ENCODE results near the gene PRKCE. TPM values are rescaled to one million over a fixed set of nuclear protein-coding genes. Genes with fewer than 3 reads are reported as not detected.

Gene PRKCE
- total and polyA plus RNA-seq, 2 experiments from 2014 or later: 0.94 to 1.2 TPM

DNA sequence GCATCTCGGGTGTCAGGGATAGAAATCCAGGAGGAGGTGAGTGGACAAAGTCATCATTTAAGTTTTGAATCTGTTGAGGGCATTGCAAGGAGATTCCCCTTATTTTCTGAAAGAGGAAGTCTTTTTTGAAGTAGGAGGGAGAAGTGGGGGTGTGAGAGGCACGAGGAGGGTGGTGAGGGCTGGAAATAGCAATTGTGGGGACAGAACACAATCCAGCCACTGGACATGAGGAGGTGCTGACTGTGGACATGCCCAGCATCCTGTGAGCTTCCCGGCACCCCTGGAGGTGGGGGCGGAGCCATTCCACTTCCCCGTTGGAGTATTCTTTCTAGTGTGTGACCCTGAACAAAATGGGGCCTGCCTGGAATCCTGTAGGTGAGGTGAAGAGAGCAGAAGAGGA, 335.0 kb downstream of the PRKCE start:
- Histone ChIP-seq H2AFZ (no peak overlapping the region), H3K4me1 (ENCODE audit: insufficient read depth) (no peaks in the 10 kb centered on the region), H3K4me2 (no peak overlapping the region), H3K79me2 (replicated peaks; ENCODE audit: insufficient read depth) (no peaks in the 10 kb centered on the region), H4K20me1 (replicated peaks; ENCODE audit: insufficient read depth) (no peaks in the 10 kb centered on the region), H3K9me2 (ENCODE audit: insufficient read depth) (no peaks in the 10 kb centered on the region), H3K27ac (ENCODE audit: low read depth) (no peak overlapping the region), H3K27me3 (ENCODE audit: insufficient read depth) (no peaks in the 10 kb centered on the region), H3K4me3 (no peak overlapping the region), H3F3A (replicated peaks; ENCODE audit: low read depth) (no peaks in the 10 kb centered on the region), H3K36me3 (ENCODE audit: insufficient read depth) (no peaks in the 10 kb centered on the region)
- no peak; the same call in 1 of the 3 replicates for ATAC-seq
- TF ChIP-seq POLR2AphosphoS5 (IDR thresholded peaks at IDR 0.05; ENCODE audit: low read depth): no peak
- TF ChIP-seq, protein P1, sequence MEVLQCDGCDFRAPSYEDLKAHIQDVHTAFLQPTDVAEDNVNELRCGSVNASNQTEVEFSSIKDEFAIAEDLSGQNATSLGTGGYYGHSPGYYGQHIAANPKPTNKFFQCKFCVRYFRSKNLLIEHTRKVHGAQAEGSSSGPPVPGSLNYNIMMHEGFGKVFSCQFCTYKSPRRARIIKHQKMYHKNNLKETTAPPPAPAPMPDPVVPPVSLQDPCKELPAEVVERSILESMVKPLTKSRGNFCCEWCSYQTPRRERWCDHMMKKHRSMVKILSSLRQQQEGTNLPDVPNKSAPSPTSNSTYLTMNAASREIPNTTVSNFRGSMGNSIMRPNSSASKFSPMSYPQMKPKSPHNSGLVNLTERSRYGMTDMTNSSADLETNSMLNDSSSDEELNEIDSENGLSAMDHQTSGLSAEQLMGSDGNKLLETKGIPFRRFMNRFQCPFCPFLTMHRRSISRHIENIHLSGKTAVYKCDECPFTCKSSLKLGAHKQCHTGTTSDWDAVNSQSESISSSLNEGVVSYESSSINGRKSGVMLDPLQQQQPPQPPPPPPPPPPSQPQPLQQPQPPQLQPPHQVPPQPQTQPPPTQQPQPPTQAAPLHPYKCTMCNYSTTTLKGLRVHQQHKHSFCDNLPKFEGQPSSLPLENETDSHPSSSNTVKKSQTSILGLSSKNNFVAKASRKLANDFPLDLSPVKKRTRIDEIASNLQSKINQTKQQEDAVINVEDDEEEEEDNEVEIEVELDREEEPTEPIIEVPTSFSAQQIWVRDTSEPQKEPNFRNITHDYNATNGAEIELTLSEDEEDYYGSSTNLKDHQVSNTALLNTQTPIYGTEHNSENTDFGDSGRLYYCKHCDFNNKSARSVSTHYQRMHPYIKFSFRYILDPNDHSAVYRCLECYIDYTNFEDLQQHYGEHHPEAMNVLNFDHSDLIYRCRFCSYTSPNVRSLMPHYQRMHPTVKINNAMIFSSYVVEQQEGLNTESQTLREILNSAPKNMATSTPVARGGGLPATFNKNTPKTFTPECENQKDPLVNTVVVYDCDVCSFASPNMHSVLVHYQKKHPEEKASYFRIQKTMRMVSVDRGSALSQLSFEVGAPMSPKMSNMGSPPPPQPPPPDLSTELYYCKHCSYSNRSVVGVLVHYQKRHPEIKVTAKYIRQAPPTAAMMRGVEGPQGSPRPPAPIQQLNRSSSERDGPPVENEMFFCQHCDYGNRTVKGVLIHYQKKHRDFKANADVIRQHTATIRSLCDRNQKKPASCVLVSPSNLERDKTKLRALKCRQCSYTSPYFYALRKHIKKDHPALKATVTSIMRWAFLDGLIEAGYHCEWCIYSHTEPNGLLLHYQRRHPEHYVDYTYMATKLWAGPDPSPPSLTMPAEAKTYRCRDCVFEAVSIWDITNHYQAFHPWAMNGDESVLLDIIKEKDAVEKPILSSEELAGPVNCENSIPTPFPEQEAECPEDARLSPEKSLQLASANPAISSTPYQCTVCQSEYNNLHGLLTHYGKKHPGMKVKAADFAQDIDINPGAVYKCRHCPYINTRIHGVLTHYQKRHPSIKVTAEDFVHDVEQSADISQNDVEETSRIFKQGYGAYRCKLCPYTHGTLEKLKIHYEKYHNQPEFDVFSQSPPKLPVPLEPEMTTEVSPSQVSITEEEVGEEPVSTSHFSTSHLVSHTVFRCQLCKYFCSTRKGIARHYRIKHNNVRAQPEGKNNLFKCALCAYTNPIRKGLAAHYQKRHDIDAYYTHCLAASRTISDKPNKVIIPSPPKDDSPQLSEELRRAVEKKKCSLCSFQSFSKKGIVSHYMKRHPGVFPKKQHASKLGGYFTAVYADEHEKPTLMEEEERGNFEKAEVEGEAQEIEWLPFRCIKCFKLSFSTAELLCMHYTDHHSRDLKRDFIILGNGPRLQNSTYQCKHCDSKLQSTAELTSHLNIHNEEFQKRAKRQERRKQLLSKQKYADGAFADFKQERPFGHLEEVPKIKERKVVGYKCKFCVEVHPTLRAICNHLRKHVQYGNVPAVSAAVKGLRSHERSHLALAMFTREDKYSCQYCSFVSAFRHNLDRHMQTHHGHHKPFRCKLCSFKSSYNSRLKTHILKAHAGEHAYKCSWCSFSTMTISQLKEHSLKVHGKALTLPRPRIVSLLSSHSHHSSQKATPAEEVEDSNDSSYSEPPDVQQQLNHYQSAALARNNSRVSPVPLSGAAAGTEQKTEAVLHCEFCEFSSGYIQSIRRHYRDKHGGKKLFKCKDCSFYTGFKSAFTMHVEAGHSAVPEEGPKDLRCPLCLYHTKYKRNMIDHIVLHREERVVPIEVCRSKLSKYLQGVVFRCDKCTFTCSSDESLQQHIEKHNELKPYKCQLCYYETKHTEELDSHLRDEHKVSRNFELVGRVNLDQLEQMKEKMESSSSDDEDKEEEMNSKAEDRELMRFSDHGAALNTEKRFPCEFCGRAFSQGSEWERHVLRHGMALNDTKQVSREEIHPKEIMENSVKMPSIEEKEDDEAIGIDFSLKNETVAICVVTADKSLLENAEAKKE (CRISPR knock-in tag; IDR thresholded peaks at IDR 0.05): no peak
- TF ChIP-seq, protein P2, sequence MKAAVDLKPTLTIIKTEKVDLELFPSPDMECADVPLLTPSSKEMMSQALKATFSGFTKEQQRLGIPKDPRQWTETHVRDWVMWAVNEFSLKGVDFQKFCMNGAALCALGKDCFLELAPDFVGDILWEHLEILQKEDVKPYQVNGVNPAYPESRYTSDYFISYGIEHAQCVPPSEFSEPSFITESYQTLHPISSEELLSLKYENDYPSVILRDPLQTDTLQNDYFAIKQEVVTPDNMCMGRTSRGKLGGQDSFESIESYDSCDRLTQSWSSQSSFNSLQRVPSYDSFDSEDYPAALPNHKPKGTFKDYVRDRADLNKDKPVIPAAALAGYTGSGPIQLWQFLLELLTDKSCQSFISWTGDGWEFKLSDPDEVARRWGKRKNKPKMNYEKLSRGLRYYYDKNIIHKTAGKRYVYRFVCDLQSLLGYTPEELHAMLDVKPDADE (IDR thresholded peaks at IDR 0.05): no peak
- no peak overlapping the region; the same call in 1 of the 2 replicates for H3K27ac Mint-ChIP-seq
- DNase-seq (ENCODE audit: low spot score): no peak
- H3K36me3 Mint-ChIP-seq (ENCODE audit: low read depth): no peaks in the 10 kb centered on the region; the same call in 2 of the 3 replicates
- H3K4me3 Mint-ChIP-seq: no peak overlapping the region
- H3K4me1 Mint-ChIP-seq: peaks cover 15% of the 10 kb centered on the region; the same call in 2 of the 3 replicates
- peaks cover 2% of the 10 kb centered on the region for H3K27me3 Mint-ChIP-seq (ENCODE audit: insufficient read depth, low read depth, poor library complexity)
- H3K9me3 Mint-ChIP-seq: no peaks in the 10 kb centered on the region

DNA sequence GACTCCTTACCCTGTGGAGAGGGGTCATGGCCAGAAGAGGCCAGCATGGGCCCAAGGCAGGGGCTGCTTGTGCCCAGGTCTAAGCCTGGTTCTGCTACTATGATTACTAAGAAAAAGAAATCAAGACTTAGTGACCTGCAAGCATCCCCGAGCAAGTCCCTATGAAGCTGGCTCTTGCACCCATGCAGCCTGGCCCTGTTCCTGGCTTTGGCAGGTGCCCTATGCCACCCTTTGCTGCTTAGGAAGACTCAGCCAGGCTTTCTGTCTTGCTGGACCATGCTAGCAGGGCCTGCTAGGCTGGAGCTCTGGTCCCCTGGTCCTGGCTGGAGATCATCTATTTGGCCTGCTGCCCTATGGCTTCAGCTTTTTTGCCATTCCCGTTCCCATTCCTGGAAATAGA, 336.4 kb downstream of the PRKCE start:
- Mint-ChIP-seq H3K9me3 (no peaks in the 10 kb centered on the region), H3K36me3 (ENCODE audit: low read depth) (no peaks in the 10 kb centered on the region), H3K4me3 (no peak overlapping the region), H3K27ac (no peak overlapping the region), H3K27me3 (ENCODE audit: insufficient read depth, low read depth, poor library complexity) (peaks cover 2% of the 10 kb centered on the region), H3K4me1 (peaks cover 15% of the 10 kb centered on the region; the same call in 2 of the 3 replicates)
- H4K20me1 ChIP-seq (replicated peaks; ENCODE audit: insufficient read depth): no peaks in the 10 kb centered on the region
- no peak for DNase-seq (ENCODE audit: low spot score)
- no peak for ATAC-seq
- H3K27ac ChIP-seq (ENCODE audit: low read depth): no peak overlapping the region
- no peak overlapping the region for H3K4me3 ChIP-seq
- no peaks in the 10 kb centered on the region for H3K36me3 ChIP-seq (ENCODE audit: insufficient read depth)
- H2AFZ ChIP-seq: no peak overlapping the region
- no peak overlapping the region for H3K4me2 ChIP-seq
- no peaks in the 10 kb centered on the region for H3K4me1 ChIP-seq (ENCODE audit: insufficient read depth)
- no peaks in the 10 kb centered on the region for H3F3A ChIP-seq (replicated peaks; ENCODE audit: low read depth)
- H3K9me2 ChIP-seq (ENCODE audit: insufficient read depth): no peaks in the 10 kb centered on the region
- no peaks in the 10 kb centered on the region for H3K79me2 ChIP-seq (replicated peaks; ENCODE audit: insufficient read depth)
- H3K27me3 ChIP-seq (ENCODE audit: insufficient read depth): no peaks in the 10 kb centered on the region
- TF ChIP-seq ZNF331 (CRISPR knock-in tag; IDR thresholded peaks at IDR 0.05; ENCODE audit: low read depth): no peak
- no peak for TF ChIP-seq EZH2 (IDR thresholded peaks at IDR 0.05; ENCODE audit: low read depth, unreplicated experiment)
- no peak for TF ChIP-seq EZH2phosphoT487 (IDR thresholded peaks at IDR 0.05; ENCODE audit: unreplicated experiment)
- TF ChIP-seq, protein P3, sequence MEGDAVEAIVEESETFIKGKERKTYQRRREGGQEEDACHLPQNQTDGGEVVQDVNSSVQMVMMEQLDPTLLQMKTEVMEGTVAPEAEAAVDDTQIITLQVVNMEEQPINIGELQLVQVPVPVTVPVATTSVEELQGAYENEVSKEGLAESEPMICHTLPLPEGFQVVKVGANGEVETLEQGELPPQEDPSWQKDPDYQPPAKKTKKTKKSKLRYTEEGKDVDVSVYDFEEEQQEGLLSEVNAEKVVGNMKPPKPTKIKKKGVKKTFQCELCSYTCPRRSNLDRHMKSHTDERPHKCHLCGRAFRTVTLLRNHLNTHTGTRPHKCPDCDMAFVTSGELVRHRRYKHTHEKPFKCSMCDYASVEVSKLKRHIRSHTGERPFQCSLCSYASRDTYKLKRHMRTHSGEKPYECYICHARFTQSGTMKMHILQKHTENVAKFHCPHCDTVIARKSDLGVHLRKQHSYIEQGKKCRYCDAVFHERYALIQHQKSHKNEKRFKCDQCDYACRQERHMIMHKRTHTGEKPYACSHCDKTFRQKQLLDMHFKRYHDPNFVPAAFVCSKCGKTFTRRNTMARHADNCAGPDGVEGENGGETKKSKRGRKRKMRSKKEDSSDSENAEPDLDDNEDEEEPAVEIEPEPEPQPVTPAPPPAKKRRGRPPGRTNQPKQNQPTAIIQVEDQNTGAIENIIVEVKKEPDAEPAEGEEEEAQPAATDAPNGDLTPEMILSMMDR (conservative IDR thresholded peaks at IDR 0.05; ENCODE audit: low read depth in 2 of 2): no peak
- TF ChIP-seq, protein P2 (IDR thresholded peaks at IDR 0.05): no peak
